Ovary (tissue), 9 donors: ENCODE results near the gene ZC2HC1C. TPM values are rescaled to one million over a fixed set of nuclear protein-coding genes. Genes with fewer than 3 reads are reported as not detected.

ENCODE experiments used
- DNase-seq, 5 donors: peaks; one replicate each; pipeline ENCODE4 v3.0.0-alpha.2; 2019 to 2020
- H3K27ac ChIP-seq, 2 donors: fragments of 200-600 bp; one replicate each; pipeline versions ENCODE4 v1.5.1 to v1.8.0; 2019 to 2022
- H3K27me3 ChIP-seq: fragments of 200-600 bp; one replicate; pipeline ENCODE4 v1.8.0; 2022
- H3K36me3 ChIP-seq: fragments of 200-600 bp; sonication (generic); one replicate; pipeline ENCODE4 v1.5.1; 2019
- H3K4me1 ChIP-seq: one replicate; pipeline ENCODE4 v1.8.1; 2013; ENCODE audit warnings: mild to moderate bottlenecking, moderate library complexity; ENCODE audit not compliant: insufficient read depth
- H3K4me3 ChIP-seq: fragments of 200-600 bp; sonication (generic); one replicate; pipeline ENCODE4 v1.5.1; 2017
- H3K9me3 ChIP-seq, 2 donors: fragments of 200-600 bp in 1 of 2; sonication (generic) in 1 of 2; one replicate each; pipeline versions ENCODE4 v1.5.1 to v1.8.1; 2013 to 2019; ENCODE audit warnings: mild to moderate bottlenecking in 1 of 2, moderate library complexity in 1 of 2
- EP300 ChIP-seq: sonication (generic); formaldehyde crosslinking; IDR thresholded peaks from one replicate; pipeline ENCODE4 v1.6.1; 2017; ENCODE audit warnings: antibody characterized with exemption
- POLR2A ChIP-seq: fragments of 450-650 bp; IDR thresholded peaks from one replicate; pipeline ENCODE4 v1.6.1; 2017; ENCODE audit warnings: antibody characterized with exemption, mild to moderate bottlenecking, moderate library complexity
- WGBS, 3 donors: extraction: QIAGEN DNeasy Blood & Tissue Kit in 1 of 3; methylation state at CpG; one replicate each; pipeline versions ENCODE4 v1.1.5 to v1.1.7; 2013 to 2017; 5-methylcytosine and 5-hydroxymethylcytosine counted together
- intact Hi-C, 4 donors: fragments of 100-400 bp; cut with DNase I; formaldehyde crosslinking; loops; one replicate each; pipeline versions ENCODE4 v1.11.0 to v1.15.1; 2022 to 2023
- polyA plus RNA-seq, 2 donors: library from polyadenylated mRNA; stranded (reverse); fragments of 200-250 nt in 1 of 2; fragments of 350-450 nt in 1 of 2; fragmentation: Illumina TruSeq in 1 of 2; extraction: RNeasy Lipid Tissue Mini Kit (QIAGEN cat#74804) in 1 of 2; gene quantifications; one replicate each; pipeline ENCODE4 v1.2.3, GENCODE V29; 2013 to 2014
- small RNA-seq: library from RNA; depleted of rRNA; stranded (forward); fragments of <200 nt; gene quantifications from one replicate; pipeline ENCODE3, GENCODE V24; 2016
- total RNA-seq, 7 donors: library from RNA; depleted of rRNA in 2 of 7; stranded (reverse); fragments of >200 nt in 2 of 7; fragmentation: NEBNext Ultra II Directional in 3 of 7; extraction: Animal tissue kit (Norgen Biotek cat#: 25700) in 3 of 7; gene quantifications; one replicate each; pipeline versions ENCODE4 v1.1.0 to v1.2.4, GENCODE V29; 2016 to 2023
- TF ChIP-seq, protein P1 (sequence below), 3 donors: fragments of 450-650 bp in 2 of 3; fragments of 200-600 bp in 1 of 3; IDR thresholded peaks; one replicate each; pipeline versions ENCODE4 v1.5.1 to v1.8.0; 2016 to 2022; ENCODE audit warnings: antibody characterized with exemption in 3 of 3, mild to moderate bottlenecking in 1 of 3
- donor health status: DM: no; HTN: no; CAD: no; lungs with moderate emphysema.
- donor health status: DM: no; HTN: no; CAD: no.
- donor health status: Bipolar disorder and iron deficiency.
- donor health status: DM: yes; HTN: yes; CAD: no.
- donor health status: DM: no; HTN: no; CAD: no.
- donor health status: DM: yes; HTN: yes; CAD: no.

Gene ZC2HC1C
- total and polyA plus RNA-seq, 9 donors: 0.46 to 9.2 (median 1.3) TPM

DNA sequence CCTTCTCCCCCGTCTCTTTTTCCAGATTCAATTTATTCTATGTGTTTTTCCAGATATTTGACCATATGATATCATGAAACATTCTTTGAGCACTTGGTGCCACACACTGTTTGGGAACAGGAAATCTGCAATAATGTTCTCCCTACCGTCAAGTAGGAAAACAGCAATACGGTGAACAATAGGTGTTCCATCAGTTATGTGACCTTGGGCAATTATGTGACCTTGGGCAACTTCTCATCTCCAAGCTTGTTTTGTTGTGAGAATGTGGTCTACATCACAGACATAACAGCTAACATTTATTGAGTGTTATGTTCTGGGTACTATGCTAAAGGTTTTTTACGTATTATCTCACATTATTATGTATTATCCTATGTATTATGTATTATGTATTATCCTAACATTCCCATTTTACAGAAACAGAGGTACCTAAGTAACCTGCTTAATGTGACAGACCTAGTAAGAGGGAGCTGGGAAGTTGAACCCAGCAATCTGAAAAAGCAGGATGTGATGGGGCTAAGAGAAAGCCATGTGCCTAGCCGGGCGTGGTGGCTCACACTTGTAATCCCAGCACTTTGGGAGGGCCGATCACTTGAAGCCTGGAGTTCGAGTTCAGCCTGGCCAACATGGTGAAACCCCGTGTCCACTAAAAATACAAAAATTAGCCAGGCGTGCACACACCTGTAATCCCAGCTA is 58.6 kb downstream of the ZC2HC1C start:
- TF ChIP-seq POLR2A (no peak), EP300 (no peak)
- TF ChIP-seq, protein P1, sequence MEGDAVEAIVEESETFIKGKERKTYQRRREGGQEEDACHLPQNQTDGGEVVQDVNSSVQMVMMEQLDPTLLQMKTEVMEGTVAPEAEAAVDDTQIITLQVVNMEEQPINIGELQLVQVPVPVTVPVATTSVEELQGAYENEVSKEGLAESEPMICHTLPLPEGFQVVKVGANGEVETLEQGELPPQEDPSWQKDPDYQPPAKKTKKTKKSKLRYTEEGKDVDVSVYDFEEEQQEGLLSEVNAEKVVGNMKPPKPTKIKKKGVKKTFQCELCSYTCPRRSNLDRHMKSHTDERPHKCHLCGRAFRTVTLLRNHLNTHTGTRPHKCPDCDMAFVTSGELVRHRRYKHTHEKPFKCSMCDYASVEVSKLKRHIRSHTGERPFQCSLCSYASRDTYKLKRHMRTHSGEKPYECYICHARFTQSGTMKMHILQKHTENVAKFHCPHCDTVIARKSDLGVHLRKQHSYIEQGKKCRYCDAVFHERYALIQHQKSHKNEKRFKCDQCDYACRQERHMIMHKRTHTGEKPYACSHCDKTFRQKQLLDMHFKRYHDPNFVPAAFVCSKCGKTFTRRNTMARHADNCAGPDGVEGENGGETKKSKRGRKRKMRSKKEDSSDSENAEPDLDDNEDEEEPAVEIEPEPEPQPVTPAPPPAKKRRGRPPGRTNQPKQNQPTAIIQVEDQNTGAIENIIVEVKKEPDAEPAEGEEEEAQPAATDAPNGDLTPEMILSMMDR (IDR thresholded peaks at IDR 0.05): no peak
- H3K27me3 ChIP-seq: no peaks in the 10 kb centered on the region
- no peak for DNase-seq
- peak overlapping the region; percentile 82 for H3K4me3 ChIP-seq
- intact Hi-C loops: loop anchor here in 2 of 4 donors (5.0 to 10.0 kb wide), 2 partner anchors 357 to 359 kb away; no protein-coding TSS in a partner anchor
- peaks cover 6% of the 10 kb centered on the region for H3K4me1 ChIP-seq
- no peak overlapping the region for H3K27ac ChIP-seq
- 51 to 58% (median 57%) methylated on average over 10 of the region's 10 CpGs for WGBS, 3 donors
- no peaks in the 10 kb centered on the region for H3K36me3 ChIP-seq
- no peaks in the 10 kb centered on the region for H3K9me3 ChIP-seq

DNA sequence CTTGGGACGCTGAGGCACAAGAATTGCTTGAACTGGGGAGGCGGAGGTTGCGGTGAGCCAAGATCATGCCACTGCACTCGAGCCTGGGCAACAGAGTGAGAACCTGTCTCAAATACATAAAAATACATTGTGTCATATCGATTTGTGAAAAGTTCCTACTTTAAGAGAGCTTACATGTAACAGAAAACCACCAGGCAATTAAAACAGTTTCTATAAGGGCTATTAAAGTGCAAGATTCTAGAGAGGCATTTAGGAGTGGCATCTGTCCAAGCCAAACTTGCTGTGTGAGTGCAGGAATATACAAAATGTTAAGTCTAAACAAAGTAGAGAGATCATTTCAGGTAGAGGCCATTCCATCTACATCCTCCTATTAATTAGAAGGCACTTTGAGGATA is 59.2 kb downstream of the ZC2HC1C start:
- no peaks in the 10 kb centered on the region for H3K27me3 ChIP-seq
- no peaks in the 10 kb centered on the region for H3K9me3 ChIP-seq
- peaks cover 6% of the 10 kb centered on the region for H3K4me1 ChIP-seq
- 89 to 91% (median 90%) methylated on average over 5 of the region's 5 CpGs for WGBS, 3 donors
- TF ChIP-seq POLR2A (no peak), EP300 (no peak)
- TF ChIP-seq, protein P1 (IDR thresholded peaks at IDR 0.05): no peak
- intact Hi-C loops: loop anchor here in 2 of 4 donors (5.0 to 10.0 kb wide), 2 partner anchors 356 to 359 kb away; no protein-coding TSS in a partner anchor
- no peak overlapping the region for H3K4me3 ChIP-seq
- H3K27ac ChIP-seq: no peak overlapping the region
- H3K36me3 ChIP-seq: no peaks in the 10 kb centered on the region
- no peak for DNase-seq

Small RNAs within 50 kb of the gene (small RNA-seq; reads per million reads assigned to genes)
- gene HIF1AP1: not detected
- not detected for gene RNU6-689P

Other genes starting within 250 kb of the ZC2HC1C start
- not detected for gene PROX2, start 193.5 kb upstream of the ZC2HC1C start, total RNA-seq
- gene PROX2, start 193.5 kb upstream of the ZC2HC1C start, polyA plus RNA-seq: not detected
- 10 to 100 TPM; 41.0 to 71.5 (median 68.6) TPM for gene DLST, start 187.7 kb upstream of the ZC2HC1C start, total RNA-seq
- 100 to 1,000 TPM in 1 of 2 donors, 10 to 100 TPM in 1; 50.6 to 100 TPM for gene DLST, start 187.7 kb upstream of the ZC2HC1C start, polyA plus RNA-seq
- gene RPS6KL1, start 146.4 kb upstream of the ZC2HC1C start, total RNA-seq: 1 to 10 TPM in 5 of 7 donors, under 1 TPM in 2; 0.24 to 3.0 (median 1.8) TPM
- 1 to 10 TPM in 1 of 2 donors, under 1 TPM in 1; 0.67 to 1.7 TPM for gene RPS6KL1, start 146.4 kb upstream of the ZC2HC1C start, polyA plus RNA-seq
- gene PGF, start 114.0 kb upstream of the ZC2HC1C start, total RNA-seq: 10 to 100 TPM in 1 of 7 donors, 1 to 10 TPM in 5, not detected in 1; 1.8 to 14.0 (median 3.1) TPM
- gene PGF, start 114.0 kb upstream of the ZC2HC1C start, polyA plus RNA-seq: 1 to 10 TPM; 4.5 to 5.7 TPM
- 10 to 100 TPM in 6 of 7 donors, 1 to 10 TPM in 1; 8.8 to 33.3 (median 29.6) TPM for gene EIF2B2, start 66.7 kb upstream of the ZC2HC1C start, total RNA-seq
- gene EIF2B2, start 66.7 kb upstream of the ZC2HC1C start, polyA plus RNA-seq: 10 to 100 TPM; 30.6 to 59.9 TPM
- 10 to 100 TPM; 21.7 to 36.4 (median 26.8) TPM for gene MLH3, start 18.2 kb upstream of the ZC2HC1C start, total RNA-seq
- 10 to 100 TPM; 14.8 to 18.7 TPM for gene MLH3, start 18.2 kb upstream of the ZC2HC1C start, polyA plus RNA-seq
- 10 to 100 TPM in 4 of 7 donors, 1 to 10 TPM in 3; 5.5 to 27.7 (median 11.2) TPM for gene ACYP1, start 5.6 kb upstream of the ZC2HC1C start, total RNA-seq
- 10 to 100 TPM; 11.3 to 16.9 TPM for gene ACYP1, start 5.6 kb upstream of the ZC2HC1C start, polyA plus RNA-seq
- 100 to 1,000 TPM in 4 of 7 donors, 10 to 100 TPM in 3; 58.1 to 140 (median 117) TPM for gene NEK9, start 57.4 kb downstream of the ZC2HC1C start, total RNA-seq
- gene NEK9, start 57.4 kb downstream of the ZC2HC1C start, polyA plus RNA-seq: 100 to 1,000 TPM in 1 of 2 donors, 10 to 100 TPM in 1; 57.0 to 105 TPM
- gene TMED10, start 107.0 kb downstream of the ZC2HC1C start, total RNA-seq: 100 to 1,000 TPM; 172 to 446 (median 287) TPM
- 100 to 1,000 TPM; 164 to 315 TPM for gene TMED10, start 107.0 kb downstream of the ZC2HC1C start, polyA plus RNA-seq
- 1,000 to 10,000 TPM in 2 of 7 donors, 100 to 1,000 TPM in 5; 115 to 2,019 (median 178) TPM for gene FOS, start 209.2 kb downstream of the ZC2HC1C start, total RNA-seq
- 100 to 1,000 TPM; 129 to 499 TPM for gene FOS, start 209.2 kb downstream of the ZC2HC1C start, polyA plus RNA-seq